HG02623 (cell line): ENCODE data around the gene ACP1.

Source experiments
- ATAC-seq: cut with Tn5 transposase; IDR thresholded peaks from one replicate; pipeline ENCODE4 v1.9.1; 2021; ENCODE audit warnings: moderate library complexity; ENCODE audit not compliant: unreplicated experiment

The ACP1 gene

DNA sequence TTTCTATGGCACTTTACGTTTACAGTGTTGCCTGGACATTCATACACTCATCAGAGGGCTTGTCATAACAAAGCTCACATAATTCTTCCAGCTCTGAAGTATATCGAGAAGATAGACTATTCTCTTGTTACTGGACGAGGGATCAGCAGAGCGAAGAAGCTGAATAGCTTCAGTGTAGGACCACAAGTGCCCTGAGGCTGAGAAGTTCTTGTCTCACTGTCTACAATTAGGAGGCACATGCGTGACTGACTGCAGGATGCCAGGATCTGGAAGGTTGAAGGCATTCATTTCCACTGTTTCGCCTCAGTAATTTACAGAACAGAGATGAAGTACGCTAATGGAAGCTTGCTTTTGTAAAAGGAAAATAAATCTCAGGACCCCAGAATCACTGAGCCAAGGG is 10.5 kb upstream of the ACP1 start:
- ATAC-seq, result no peak

DNA sequence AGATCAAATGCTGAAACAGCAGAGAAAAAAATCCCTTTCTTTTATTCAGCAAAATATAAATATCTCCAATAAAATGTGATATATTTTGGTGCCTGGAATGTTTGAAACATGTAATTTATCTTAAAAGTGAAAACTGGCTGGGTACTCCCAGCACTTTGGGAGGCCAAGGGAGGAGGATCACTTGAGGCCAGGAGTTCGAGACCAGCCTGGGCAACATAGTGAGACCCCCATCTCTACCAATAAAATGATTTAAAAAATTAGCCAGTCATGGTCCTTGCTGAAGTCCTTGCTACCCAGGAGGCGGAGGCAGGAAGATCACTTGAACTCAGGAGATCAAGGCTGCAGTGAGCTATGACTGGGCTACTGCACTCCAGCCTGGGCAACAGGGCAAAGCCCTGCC is 9.6 kb upstream of the ACP1 start:
- ATAC-seq, result no peak

DNA sequence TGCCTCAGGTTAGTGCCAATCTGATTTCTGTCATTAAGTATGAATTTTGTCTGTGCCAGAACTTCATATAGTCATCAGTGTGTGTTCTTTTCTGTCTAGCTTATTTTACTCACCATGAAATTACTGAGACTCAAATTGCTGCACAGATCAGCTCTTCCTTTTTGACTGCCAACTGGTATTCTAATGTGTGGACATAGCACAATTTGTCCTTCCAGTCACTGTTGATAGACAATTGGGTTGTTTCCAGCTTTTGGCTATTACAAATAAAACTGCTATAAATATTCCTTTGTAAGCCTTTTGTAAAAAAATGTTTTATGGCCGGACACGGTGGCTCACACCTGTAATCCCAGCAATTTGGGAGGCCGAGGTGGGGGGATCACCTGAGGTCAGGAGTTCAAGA is 8.7 kb upstream of the ACP1 start:
- ATAC-seq, result no peak

DNA sequence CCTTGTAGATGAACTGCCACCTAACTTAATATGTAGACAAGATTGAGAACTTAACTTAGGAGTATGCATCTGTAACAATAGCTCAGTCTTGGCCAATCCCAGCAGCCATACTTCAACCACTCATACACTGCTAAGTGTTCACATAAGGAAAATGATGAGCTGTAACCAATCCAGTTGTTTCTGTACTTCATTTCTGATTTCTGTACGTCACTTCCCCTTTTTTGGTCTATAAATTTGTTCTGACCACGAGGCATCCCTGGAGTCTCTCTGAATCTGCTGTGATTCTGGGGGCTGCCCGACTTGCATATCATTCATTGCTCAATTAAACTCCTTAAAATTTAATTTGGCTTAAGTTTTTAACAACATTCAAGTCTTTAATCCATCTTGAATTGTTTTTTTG is 7.3 kb upstream of the ACP1 start:
- no peak for ATAC-seq

DNA sequence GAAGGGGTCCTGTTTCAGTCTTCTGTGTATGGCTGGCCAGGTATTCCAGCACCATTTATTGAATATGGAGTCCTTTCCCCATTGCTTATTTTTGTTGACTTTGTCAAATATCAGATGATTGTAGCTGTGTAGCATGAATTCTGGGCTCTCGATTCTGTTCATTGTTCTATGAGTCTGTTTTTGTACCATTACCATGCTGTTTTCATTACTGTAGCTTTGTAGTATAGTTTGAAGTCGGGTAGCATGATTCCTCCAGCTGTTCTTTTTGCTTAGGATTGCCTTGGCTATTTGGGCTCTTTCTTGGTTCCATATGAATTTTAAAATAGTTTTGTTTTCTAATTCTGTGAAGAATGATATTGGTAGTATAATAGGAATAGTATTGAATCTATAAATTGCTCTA is 6.9 kb upstream of the ACP1 start:
- no peak for ATAC-seq

DNA sequence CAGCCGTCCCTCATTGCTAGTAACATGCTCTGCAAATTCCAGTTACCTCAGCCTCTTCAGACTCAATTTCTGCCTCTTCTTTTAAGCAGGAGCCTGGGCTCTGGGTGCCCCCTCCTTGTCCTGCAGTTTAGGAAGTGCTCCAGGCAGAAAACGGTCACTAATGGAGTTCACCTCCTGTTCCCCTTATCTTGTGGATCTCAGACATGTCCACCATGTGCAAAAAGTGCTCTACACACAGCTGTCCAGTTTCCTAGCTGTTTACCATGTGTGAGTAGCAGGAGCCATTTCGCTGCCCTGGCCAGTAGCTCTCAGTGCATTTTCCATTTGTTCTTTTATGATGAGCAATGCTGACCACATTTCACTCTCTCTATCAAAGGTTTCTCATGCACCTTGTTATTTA is 5.8 kb upstream of the ACP1 start:
- ATAC-seq, result no peak

DNA sequence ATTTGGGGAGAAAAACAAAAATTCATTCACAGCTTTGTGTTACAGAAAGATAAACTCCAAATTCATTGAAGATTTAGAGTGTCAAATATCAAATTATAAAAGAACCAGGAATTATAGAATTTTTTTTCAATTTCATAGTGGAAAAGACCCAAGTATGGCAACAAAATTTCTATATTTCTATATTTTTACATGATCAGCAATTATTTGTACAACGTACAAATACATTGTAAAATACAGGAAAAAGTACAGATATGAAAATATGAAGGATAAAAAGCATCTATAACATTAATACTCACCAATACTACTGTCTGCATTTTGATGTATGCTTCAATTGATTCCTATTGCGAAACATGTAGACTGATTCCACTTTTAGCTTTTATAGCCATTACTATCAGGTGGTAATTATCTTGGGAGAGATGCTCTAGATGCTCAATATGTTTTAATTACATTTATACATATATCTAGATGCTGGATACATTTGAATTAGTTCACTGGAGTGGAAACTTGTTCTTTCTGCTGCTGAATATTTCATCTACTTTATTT is 4.9 kb upstream of the ACP1 start:
- no peak for ATAC-seq

DNA sequence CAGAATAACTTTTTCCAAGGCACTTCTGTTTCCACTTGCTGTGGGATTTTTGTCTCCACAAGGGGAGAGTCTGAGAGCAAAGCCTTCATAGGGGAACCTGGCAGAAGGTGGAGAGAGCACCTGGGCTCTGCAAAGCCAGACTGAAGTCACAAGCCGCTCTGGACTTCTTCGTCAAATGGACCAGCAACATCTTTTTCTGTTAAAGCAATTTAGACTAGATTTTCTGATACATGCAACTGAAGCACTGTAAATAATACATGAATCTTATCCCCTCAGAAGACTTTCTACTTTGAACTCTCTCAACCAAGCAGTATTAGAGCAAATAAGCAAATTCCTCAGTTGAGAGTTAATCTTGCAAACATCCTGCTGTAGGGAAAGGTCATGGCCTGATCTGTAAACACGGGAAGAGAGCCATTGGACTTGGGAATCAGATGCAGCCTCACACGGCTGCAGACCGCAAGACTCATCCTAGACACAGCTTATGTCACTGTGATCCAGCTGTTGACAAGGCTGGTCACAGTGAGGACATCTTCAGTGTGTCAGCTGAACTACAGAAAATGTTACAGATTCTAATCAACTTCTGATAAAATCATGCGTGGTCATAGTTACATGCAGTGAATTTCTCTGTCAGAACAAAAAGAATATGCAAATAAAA is 4.1 kb upstream of the ACP1 start:
- ATAC-seq, result no peak

DNA sequence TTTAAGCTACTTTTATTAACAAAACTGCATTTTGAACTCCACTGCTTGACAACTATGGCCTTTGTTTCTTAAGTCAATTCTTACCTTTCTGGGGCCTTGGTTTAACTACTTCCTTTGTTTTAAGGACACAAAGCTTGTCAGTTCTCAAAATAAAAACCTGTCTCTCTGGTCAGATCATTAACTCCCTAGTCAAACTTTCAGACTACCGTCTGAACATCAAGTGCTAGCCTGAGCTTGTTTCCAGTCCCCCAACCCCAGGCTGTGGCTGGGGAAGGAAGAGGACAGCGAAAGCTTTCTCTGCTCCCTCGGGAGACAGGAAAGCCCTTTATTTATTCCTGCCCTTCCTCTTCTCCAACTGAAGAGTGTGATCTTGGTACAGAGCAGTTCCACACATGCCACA is 2.6 kb upstream of the ACP1 start:
- no peak for ATAC-seq

DNA sequence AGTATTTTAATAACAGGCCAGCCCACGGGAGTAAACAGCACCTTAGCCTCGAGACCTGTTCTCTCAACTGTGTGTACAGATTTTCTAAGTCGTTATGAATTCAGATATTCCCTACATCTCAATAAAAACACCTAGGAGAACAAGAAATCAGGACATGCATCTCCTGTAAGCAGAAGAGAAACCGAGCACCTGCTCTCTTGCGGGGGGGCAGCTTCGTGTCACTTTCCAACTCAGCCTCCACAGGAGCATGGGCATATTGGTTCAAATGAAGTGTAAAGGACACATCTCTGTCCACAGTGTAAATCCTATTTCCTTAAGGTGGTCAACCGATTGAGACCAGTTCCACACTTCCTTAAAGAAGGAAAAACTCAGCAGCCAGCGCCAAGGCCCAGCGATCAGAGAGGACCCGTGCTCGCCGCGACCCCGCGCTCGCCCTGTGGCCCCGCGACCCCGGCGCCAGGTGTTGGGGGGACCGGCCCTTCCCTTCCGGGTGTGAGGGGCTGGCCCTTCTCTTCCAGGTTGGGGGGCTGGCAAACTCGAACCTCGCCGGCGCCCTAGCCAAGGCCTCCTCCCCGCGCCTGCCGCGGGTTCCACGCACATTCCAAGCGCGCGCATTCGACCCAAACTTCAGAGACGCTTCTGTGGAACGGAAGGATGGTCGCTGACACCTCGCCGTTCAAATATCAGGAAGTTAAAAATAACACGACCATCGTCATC is 1.6 kb upstream of the ACP1 start:
- no peak for ATAC-seq

DNA sequence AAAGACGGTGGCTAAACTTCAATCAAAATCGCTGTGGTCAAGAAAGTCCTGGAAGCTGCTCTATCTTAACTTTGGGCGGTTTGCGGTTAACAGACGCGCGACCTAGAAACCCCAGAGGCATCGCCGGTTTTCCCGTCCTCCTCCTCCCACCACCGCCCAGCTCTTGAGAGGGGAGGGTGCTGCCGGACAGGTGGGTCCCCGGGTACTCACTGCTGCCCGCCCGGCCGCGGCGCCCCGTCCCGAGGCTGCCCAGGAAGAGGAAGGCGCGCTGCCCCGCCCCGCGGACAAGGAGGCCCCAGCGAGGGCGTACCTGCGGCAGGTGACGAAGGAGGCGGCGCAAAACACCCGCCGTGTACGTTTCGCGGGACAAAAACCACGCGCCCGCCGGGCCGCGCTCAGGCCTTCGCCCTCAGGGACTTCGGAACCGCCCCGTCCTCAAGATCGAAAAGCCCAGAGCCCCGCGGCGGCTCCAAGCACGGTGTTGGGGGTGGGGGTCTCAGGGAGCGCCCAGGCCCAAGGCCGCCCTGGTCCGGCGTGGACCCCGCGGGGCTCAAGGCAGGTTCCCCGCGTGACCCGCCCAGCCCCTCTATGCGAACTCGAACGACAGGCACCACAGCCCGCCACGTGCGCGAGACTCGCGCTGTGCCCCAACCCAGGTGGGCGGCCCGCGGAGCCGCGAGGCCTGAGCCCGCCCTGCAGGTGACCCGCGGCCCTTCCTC is 814 bp upstream of the ACP1 start, which contains the start of gene SH3YL1:
Gene SH3YL1 (minus strand): TSS at position 259 of the 719 bp plus-strand sequence. CDS start 48 bp downstream, at position 211.
- ATAC-seq, result peak; percentile 23

DNA sequence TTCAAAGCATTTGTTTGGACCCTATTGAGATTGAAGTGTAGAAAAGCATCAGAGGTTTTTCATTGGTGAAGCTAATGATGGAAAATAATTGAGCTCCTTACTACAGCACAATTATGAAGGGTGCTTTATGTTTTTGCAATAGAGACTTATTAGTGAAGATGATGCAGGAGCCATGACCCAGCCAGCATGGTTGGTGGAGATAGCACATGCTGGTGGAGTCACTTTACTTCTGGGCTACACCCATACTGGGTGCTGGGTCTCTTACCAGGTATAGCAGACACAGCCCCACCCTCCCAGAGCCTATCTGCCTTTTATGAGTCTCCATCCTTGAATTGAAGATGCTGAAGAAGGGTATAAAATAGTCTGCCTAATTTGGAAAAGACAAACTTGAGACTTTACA is 3.6 kb downstream of the ACP1 start:
- no peak for ATAC-seq

DNA sequence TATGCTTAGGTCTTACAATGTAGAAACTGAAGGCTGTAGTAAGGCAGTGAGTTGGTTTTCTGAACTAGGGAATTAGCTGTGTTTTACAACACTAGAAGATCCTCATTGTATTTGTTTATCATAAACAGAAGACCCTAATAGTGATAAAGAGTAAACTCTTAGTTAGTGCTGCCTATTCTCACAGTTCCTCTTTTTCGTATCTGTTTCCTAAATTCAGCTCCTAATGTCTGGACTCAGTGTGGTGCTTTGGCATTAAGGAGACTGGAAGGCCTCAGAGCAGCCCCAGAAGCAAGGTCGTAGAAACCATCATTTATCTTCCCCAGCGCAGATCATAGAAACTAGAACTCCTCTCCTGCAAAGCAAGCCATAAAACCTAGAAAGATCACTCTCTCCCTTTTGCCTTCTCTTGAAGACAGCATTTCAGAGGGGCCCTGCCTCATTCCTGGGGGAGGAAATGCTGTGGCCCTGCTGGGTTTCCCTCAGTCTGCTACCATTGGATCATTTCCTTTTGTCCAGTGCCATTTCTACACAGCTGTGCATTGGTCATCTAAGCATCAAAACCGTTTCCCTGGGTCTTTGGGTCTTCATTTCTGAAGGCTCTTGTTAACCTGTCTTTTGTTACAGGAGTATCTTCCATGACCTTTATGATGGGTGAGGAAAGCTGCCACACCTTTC is 4.7 kb downstream of the ACP1 start:
- ATAC-seq, result no peak

DNA sequence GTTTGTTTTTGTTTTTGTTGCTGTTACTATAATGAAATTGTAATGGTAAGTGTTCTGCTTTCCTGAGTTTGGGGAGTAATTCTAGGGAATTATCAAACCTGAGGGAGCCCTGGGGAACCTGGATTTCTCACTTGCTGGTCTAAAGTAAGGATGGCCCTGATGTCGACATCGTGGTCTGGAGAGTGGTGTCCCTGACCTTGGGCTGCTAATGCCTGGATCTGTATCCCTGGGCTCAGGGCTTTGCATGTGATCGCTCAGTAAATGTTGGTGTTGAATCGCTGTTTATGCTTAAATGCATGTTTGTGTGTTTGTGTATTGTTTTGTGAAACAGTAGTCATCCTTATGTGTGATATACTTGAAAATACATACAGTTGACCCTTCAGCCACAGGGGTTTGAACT is 6.1 kb downstream of the ACP1 start:
- ATAC-seq, result no peak

DNA sequence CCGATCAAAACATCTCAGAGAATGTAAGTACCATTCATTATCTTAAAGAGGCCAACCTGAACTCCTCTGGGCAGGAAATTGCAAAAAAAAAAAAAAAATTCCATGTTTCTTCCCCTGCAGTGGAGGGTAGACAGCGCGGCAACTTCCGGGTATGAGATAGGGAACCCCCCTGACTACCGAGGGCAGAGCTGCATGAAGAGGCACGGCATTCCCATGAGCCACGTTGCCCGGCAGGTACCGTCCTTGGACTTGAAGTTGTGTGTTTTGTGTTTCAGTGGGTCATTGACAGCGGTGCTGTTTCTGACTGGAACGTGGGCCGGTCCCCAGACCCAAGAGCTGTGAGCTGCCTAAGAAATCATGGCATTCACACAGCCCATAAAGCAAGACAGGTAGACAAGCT is 7.2 kb downstream of the ACP1 start:
- ATAC-seq, result no peak

DNA sequence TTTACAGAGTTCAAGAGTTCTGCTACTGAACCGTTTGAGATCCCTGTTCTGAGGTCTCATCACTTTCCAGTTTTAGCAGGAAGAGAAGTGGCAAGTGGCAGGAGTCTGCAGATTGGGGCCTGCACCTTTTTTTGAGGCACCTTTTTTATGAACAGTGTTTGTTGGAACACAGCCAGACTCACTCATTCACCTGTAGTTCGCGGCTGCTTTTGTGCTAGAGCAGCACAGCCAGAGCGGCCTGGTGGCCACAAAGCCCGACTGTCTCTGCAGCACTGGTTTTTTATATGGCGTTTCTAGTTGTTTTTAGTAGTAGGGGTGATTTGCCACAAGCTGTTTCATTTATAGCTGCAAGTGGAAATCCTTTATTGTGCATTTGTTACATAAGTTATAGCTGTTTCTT is 8.6 kb downstream of the ACP1 start:
- ATAC-seq, result no peak

DNA sequence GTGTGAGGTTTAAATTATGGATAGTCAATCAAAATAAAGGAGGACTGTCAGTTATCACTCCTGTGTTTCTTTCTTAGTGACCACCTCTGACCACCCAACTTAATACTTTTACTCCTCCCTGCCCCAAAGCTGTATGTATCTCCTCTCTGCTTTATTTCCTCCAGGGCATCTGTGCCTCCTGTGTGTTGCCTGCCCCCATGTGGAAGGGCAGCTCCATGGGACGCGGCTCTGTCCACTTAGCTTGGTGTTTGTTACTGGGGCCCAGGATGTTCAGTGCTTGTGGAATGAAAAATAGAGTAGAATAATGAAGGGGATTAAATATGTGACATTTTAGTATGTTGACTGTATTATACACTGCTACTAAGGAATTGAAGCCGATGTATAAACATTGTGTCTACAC is 9.8 kb downstream of the ACP1 start:
- ATAC-seq, result no peak

DNA sequence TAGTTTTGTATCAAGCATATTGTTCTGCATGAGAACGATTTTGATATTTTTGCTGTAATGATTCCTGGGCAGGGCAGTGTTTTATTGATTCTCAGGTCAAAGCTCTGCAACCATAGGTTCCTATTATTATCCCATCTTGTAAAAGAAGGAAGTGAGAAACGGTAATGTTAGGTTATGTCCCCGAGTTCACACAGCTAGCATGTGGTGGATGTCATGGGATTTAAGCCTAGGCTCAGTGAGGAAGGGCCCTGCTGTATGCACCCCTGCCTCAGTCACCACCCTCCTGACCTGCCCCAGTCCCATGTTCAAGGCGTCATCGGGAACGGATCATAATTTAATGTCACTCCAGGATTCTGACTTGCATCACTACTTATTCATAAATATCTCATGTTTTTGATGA is 10.7 kb downstream of the ACP1 start:
- peak; percentile 94 for ATAC-seq

DNA sequence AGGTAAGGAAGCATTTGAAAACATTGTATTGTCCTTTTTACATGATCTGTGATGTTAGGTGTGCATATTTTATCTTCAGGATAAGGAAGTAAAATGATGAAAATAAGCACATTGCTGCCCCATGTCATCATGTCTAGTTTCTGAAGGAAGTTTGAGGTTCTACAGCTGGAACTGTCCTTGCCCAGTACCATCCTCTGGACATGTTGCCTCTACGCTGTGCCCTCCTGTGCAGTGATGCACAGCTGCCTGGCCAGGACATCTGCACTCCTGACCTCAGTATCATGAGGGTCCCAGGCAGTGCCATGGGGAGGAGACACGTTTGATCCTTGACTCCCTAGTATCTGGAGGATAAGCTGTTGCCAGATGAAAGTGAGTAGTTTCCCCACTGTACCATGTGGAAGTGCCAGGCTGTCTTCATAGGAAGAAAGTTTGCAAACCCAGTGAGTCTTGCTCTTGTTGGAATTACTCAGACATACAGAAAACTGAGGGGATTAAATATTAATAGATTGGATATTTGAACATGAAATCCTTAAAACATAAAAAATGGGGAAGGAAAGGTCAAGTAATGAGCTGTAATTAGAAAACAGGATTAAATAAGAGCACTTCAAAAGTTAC is 13.7 kb downstream of the ACP1 start:
- no peak for ATAC-seq

DNA sequence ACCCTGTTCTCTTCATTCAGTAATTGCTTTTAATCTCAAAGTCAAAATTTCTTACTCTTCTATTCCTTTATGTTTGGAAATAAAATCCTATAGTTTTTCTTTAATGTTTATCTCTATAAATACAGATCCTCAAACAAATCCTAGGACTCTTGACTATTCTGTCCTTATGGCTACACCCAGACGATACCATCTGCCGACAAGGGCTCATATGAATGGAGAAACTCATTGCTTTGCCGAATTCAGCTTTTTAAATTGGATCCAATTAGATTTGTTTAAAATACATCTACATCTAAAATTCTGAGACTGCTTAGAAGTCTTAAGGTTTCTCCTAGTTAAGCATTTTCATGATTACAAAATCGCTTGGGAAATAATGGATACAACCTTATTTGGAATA is 14.2 kb downstream of the ACP1 start:
- no peak for ATAC-seq

DNA sequence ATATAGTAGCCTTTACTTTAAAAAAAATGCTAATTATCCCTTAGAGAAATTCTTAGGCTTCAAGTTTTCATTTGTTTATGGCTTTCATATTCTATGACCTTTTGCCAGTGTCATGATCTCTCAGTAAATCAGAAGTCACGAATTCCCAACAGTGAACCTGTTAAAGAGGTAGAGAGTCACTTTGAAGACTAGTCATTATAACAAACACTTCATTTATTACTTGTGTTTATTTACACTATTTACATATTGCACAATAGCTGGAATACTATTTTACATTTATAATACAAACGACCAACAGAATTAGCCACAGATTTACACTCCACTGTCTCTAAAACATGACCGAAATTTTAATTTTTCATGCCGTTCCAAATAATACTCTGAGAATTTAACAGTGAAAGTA is 14.6 kb downstream of the ACP1 start:
- no peak for ATAC-seq
